ENCODE measurements around the gene SP8.

The SP8 gene

GRCh38 chr7:20804345-20804744 lies 17.7 kb upstream of the SP8 start:
- H3K36me3 ChIP-seq (ENCODE audit: control insufficient read depth, insufficient read depth, low read length) = no peaks in the 10 kb centered on the region
- no peaks in the 10 kb centered on the region for H3K9me3 ChIP-seq (ENCODE audit: control insufficient read depth, low read length)
- no peak overlapping the region for H3K4me3 ChIP-seq (ENCODE audit: low read length)
- no peak overlapping the region for H3K9ac ChIP-seq (ENCODE audit: low read length)
- H3K4me1 ChIP-seq (ENCODE audit: control insufficient read depth, insufficient read depth, low read length) = no peaks in the 10 kb centered on the region
- H3K27me3 ChIP-seq (ENCODE audit: control insufficient read depth, insufficient read depth, low read length) = peaks cover 15% of the 10 kb centered on the region

GRCh38 chr7:20799566-20800366 lies 13.1 kb upstream of the SP8 start:
- no peaks in the 10 kb centered on the region for H3K36me3 ChIP-seq (ENCODE audit: control insufficient read depth, insufficient read depth, low read length)
- no peak overlapping the region for H3K9ac ChIP-seq (ENCODE audit: low read length)
- H3K27me3 ChIP-seq (ENCODE audit: control insufficient read depth, insufficient read depth, low read length) = peaks cover 58% of the 10 kb centered on the region
- H3K9me3 ChIP-seq (ENCODE audit: control insufficient read depth, low read length) = no peaks in the 10 kb centered on the region
- H3K4me3 ChIP-seq (ENCODE audit: low read length) = no peak overlapping the region
- peaks cover 8% of the 10 kb centered on the region for H3K4me1 ChIP-seq (ENCODE audit: control insufficient read depth, insufficient read depth, low read length)

GRCh38 chr7:20798694-20799121 lies 12.0 kb upstream of the SP8 start:
- H3K27me3 ChIP-seq (ENCODE audit: control insufficient read depth, insufficient read depth, low read length) = peaks cover 69% of the 10 kb centered on the region
- H3K9me3 ChIP-seq (ENCODE audit: control insufficient read depth, low read length) = no peaks in the 10 kb centered on the region
- H3K36me3 ChIP-seq (ENCODE audit: control insufficient read depth, insufficient read depth, low read length) = no peaks in the 10 kb centered on the region
- peaks cover 8% of the 10 kb centered on the region for H3K4me1 ChIP-seq (ENCODE audit: control insufficient read depth, insufficient read depth, low read length)
- no peak overlapping the region for H3K4me3 ChIP-seq (ENCODE audit: low read length)
- H3K9ac ChIP-seq (ENCODE audit: low read length) = no peak overlapping the region

DNA sequence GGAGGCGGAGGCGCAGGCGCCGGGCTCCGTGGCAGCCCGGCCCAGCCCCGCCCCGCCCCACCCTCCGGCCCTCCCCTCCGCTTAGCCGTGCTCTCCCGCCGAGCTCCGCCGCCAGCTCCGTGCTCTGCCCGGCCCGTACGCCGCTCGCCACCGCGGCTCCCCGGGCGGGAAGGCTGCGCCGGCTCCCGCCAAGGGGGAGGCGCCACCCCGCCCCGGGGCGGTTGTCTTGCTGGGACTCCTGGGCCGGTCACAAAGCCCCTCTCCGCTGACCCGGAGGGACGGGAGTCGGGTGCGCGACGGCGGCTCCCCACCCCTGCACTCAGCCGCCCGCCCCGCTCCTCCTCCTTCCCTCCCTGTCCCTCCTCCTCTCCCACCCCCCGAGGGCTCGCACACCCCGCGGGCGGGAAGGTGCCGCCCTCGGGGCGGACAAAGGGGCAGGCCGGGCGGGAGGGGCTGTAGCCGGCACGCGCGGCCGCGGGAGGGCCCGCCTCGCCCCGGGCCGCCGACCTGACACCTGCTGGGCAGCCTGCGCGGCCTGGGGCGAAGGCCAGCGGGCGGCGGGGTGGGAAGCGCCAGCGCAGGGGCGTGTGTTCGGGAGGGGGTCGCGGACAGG lies 11.5 kb upstream of the SP8 start:
- no peaks in the 10 kb centered on the region for H3K36me3 ChIP-seq (ENCODE audit: control insufficient read depth, insufficient read depth, low read length)

DNA sequence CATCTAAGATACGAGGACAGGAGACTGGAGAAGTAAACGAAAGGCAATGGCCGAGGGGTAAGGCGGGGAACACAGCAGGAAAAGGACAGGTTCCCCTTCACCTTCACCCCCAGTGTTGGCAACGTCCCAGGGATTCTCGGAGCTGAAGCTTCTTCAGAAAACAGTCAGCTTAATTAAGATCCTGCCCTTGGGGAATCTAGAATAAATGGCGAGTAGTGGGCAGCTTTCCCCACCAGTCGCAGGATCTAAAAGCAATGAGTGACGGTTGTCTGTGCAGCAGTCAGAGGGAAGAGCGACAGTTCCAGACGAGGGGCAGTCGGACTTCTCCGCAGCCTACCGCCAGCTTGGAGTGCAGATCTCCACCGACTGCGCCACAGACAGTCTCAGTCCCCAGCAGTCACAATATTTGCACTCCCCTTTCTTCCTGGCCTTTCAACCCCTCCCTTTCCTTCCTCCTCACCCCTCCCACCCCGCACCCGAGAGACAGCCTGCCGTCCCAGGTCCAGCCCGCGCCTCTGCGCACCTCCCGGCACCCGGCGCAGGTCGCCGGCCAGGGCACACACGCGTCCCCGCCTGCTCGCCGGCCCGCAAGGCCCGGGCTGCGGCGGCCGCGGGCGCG lies 10.9 kb upstream of the SP8 start:
- H3K36me3 ChIP-seq (ENCODE audit: control insufficient read depth, insufficient read depth, low read length) = no peaks in the 10 kb centered on the region
- no peak overlapping the region for H3K9ac ChIP-seq (ENCODE audit: low read length)
- H3K27me3 ChIP-seq (ENCODE audit: control insufficient read depth, insufficient read depth, low read length) = peaks cover 80% of the 10 kb centered on the region
- no peaks in the 10 kb centered on the region for H3K9me3 ChIP-seq (ENCODE audit: control insufficient read depth, low read length)
- peaks cover 8% of the 10 kb centered on the region for H3K4me1 ChIP-seq (ENCODE audit: control insufficient read depth, insufficient read depth, low read length)
- no peak overlapping the region for H3K4me3 ChIP-seq (ENCODE audit: low read length)

More for the DNA sequence above, 11.5 kb upstream of the SP8 start:
- no peak overlapping the region for H3K9ac ChIP-seq (ENCODE audit: low read length)
- H3K27me3 ChIP-seq (ENCODE audit: control insufficient read depth, insufficient read depth, low read length) = peaks cover 74% of the 10 kb centered on the region
- no peak overlapping the region for H3K4me3 ChIP-seq (ENCODE audit: low read length)
- H3K9me3 ChIP-seq (ENCODE audit: control insufficient read depth, low read length) = no peaks in the 10 kb centered on the region
- peaks cover 8% of the 10 kb centered on the region for H3K4me1 ChIP-seq (ENCODE audit: control insufficient read depth, insufficient read depth, low read length)

- H3K27me3 ChIP-seq (ENCODE audit: control insufficient read depth, insufficient read depth, low read length) = peaks cover 86% of the 10 kb centered on the region
- no peaks in the 10 kb centered on the region for H3K36me3 ChIP-seq (ENCODE audit: control insufficient read depth, insufficient read depth, low read length)
- no peak overlapping the region for H3K4me3 ChIP-seq (ENCODE audit: low read length)
- H3K4me1 ChIP-seq (ENCODE audit: control insufficient read depth, insufficient read depth, low read length) = peaks cover 8% of the 10 kb centered on the region
- no peaks in the 10 kb centered on the region for H3K9me3 ChIP-seq (ENCODE audit: control insufficient read depth, low read length)
- H3K9ac ChIP-seq (ENCODE audit: low read length) = no peak overlapping the region
Observed at GRCh38 chr7:20797042-20797461, 10.4 kb upstream of the SP8 start.

DNA sequence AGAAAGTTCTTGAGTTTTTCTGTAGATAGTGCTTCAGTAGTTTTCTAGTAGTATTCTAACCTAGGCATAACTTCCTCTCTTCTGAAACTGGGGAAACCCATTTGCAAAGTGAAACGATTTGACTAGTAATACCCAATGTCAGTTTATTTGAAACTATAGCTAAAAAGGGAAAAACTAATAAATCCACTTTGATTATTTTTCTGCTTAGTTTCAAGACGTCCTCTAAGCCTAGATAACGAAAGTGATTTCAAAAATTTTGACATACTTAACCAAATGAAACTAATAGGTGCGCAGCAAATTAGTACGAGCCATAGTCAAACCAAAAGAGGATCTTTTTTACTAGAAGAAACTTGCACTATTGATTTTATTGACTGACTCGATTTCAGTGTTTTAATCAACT lies 9.8 kb upstream of the SP8 start:
- no peak overlapping the region for H3K4me3 ChIP-seq (ENCODE audit: low read length)
- H3K27me3 ChIP-seq (ENCODE audit: control insufficient read depth, insufficient read depth, low read length) = peaks cover 91% of the 10 kb centered on the region
- H3K36me3 ChIP-seq (ENCODE audit: control insufficient read depth, insufficient read depth, low read length) = no peaks in the 10 kb centered on the region
- H3K9me3 ChIP-seq (ENCODE audit: control insufficient read depth, low read length) = no peaks in the 10 kb centered on the region
- peaks cover 8% of the 10 kb centered on the region for H3K4me1 ChIP-seq (ENCODE audit: control insufficient read depth, insufficient read depth, low read length)
- no peak overlapping the region for H3K9ac ChIP-seq (ENCODE audit: low read length)

DNA sequence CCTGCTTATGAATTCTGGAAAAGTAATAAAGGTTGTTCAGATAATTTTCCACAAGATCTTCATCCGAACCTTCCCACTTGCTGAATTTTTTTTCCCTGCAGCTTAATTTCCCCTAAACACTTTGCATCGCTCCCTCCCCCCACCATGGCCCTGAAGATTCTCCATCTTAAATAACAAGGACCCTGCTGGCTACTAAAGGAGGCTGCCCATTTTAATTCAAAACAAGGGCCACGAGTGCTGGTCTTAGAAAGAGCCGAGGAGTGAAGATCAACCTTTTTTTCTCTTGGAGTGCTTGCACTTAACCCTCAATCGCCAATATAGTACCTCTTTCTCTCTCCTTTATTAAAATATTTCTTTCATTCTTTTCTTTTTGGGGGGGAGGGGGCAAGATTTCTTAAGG lies 9.2 kb upstream of the SP8 start:
- peaks cover 95% of the 10 kb centered on the region for H3K27me3 ChIP-seq (ENCODE audit: control insufficient read depth, insufficient read depth, low read length)
- no peak overlapping the region for H3K9ac ChIP-seq (ENCODE audit: low read length)
- H3K4me3 ChIP-seq (ENCODE audit: low read length) = no peak overlapping the region

GRCh38 chr7:20795361-20795760 lies 8.7 kb upstream of the SP8 start:
- no peak overlapping the region for H3K4me3 ChIP-seq (ENCODE audit: low read length)
- H3K27me3 ChIP-seq (ENCODE audit: control insufficient read depth, insufficient read depth, low read length) = peaks cover 95% of the 10 kb centered on the region
- no peak overlapping the region for H3K9ac ChIP-seq (ENCODE audit: low read length)
- H3K4me1 ChIP-seq (ENCODE audit: control insufficient read depth, insufficient read depth, low read length) = peaks cover 8% of the 10 kb centered on the region
- H3K36me3 ChIP-seq (ENCODE audit: control insufficient read depth, insufficient read depth, low read length) = no peaks in the 10 kb centered on the region
- no peaks in the 10 kb centered on the region for H3K9me3 ChIP-seq (ENCODE audit: control insufficient read depth, low read length)

More for the DNA sequence above, 9.2 kb upstream of the SP8 start:
- Histone ChIP-seq H3K9me3 (ENCODE audit: control insufficient read depth, low read length) (no peaks in the 10 kb centered on the region), H3K36me3 (ENCODE audit: control insufficient read depth, insufficient read depth, low read length) (no peaks in the 10 kb centered on the region), H3K4me1 (ENCODE audit: control insufficient read depth, insufficient read depth, low read length) (peaks cover 8% of the 10 kb centered on the region)

- peaks cover 97% of the 10 kb centered on the region for H3K27me3 ChIP-seq (ENCODE audit: control insufficient read depth, insufficient read depth, low read length)
- no peaks in the 10 kb centered on the region for H3K36me3 ChIP-seq (ENCODE audit: control insufficient read depth, insufficient read depth, low read length)
- peaks cover 8% of the 10 kb centered on the region for H3K4me1 ChIP-seq (ENCODE audit: control insufficient read depth, insufficient read depth, low read length)
- H3K9me3 ChIP-seq (ENCODE audit: control insufficient read depth, low read length) = no peaks in the 10 kb centered on the region
- H3K4me3 ChIP-seq (ENCODE audit: low read length) = no peak overlapping the region
- H3K9ac ChIP-seq (ENCODE audit: low read length) = no peak overlapping the region
Observed at GRCh38 chr7:20794676-20795075, 8.0 kb upstream of the SP8 start.

DNA sequence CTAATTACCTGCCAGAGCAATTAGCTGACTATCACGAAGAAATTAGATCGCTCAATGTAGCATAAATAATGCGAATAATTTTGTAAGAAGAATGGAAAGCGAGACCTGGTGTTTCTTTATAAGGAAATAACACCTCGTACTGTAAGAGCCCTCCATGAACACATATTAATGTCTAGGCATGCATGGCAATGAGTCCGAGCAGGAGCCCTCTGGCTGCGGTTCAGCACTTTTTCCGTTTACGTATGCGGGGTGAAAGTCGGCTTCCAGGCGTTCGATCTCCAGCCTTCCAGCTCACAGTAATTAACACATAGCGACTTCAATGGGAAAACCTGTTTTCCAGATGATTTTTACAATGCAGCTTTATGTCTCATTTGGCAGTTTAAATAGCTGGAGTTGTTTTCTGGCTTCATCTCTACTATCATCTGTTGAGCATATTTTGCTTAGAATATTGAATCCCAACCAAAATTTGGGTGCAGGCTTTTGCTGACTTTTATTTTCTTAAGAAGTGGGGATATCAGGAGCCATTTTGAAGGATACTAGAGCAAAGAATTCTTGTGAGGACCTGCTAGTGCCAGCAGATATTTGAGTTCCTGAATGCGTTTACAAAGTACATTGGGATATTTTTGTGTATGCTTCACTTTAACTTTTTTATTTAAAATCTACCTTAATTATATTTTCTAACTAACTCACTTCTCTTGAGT lies 7.2 kb upstream of the SP8 start:
- Histone ChIP-seq H3K9me3 (ENCODE audit: control insufficient read depth, low read length) (no peaks in the 10 kb centered on the region), H3K4me3 (ENCODE audit: low read length) (no peak overlapping the region), H3K27me3 (ENCODE audit: control insufficient read depth, insufficient read depth, low read length) (peaks cover 96% of the 10 kb centered on the region), H3K4me1 (ENCODE audit: control insufficient read depth, insufficient read depth, low read length) (peaks cover 8% of the 10 kb centered on the region), H3K9ac (ENCODE audit: low read length) (no peak overlapping the region), H3K36me3 (ENCODE audit: control insufficient read depth, insufficient read depth, low read length) (no peaks in the 10 kb centered on the region)

DNA sequence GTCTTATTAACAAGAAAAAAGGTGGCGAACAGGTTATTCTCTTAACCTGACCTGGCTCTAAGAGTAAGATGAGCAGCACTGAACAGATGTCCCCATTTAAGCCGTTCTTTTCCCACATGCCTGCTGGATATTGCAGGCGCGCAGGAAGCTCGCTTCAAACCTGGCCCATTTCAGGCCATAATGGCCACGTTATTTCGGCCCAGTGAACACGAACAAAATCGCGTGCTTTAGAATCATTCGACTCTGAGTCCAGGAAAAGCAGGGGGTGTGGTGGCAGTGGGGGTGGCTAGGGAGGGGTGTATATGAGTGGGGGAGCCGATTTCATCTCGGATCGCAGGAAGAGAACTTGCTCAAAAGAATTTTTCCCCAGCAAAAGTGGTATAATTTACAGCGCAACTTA lies 6.6 kb upstream of the SP8 start:
- H3K36me3 ChIP-seq (ENCODE audit: control insufficient read depth, insufficient read depth, low read length) = no peaks in the 10 kb centered on the region
- no peak overlapping the region for H3K9ac ChIP-seq (ENCODE audit: low read length)
- H3K9me3 ChIP-seq (ENCODE audit: control insufficient read depth, low read length) = no peaks in the 10 kb centered on the region
- H3K4me3 ChIP-seq (ENCODE audit: low read length) = no peak overlapping the region
- H3K27me3 ChIP-seq (ENCODE audit: control insufficient read depth, insufficient read depth, low read length) = peaks cover 96% of the 10 kb centered on the region
- H3K4me1 ChIP-seq (ENCODE audit: control insufficient read depth, insufficient read depth, low read length) = peaks cover 8% of the 10 kb centered on the region

Measured in mucosa of stomach (tissue), 1 donor.